Fibroblast of gingiva (primary cell): ENCODE results near the gene ITIH3.
A peak's percentile ranks its signal among the peaks of the same experiment; 100 is the strongest.

Experiments used
- DNase-seq: peaks from one replicate; pipeline ENCODE4 v3.0.0-alpha.2; 2011; ENCODE audit warnings: low read depth

Gene ITIH3

DNA sequence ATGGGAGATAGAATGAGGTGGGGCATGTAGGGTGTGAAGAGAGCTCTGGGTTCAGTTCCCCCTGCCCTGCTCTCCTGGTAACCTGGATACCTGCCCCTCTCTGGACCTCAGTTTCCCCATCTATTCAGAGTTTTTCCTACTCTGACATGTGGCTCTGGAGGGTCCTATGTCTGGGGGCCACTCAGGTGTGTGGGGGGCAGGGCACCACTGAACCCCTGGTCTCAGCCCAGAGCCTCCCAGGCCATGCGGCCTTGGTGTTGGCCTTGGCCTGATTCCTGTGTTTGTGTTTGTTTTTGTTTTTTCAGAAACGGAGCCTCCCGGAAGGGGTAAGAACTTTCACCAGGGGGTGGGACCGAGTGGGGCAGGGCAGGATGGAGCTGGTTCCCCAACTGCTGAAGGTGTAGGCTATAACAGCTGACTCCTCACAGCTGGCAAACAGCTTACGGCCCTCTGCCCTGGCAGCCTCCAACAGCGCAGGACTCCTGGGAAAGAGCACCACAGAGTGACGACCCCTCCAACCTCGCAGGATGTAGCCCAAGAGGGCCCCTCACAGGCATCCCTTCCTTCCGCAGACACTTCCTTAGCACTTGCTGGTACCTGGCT, 803 bp downstream of the ITIH3 start:
- DNase-seq = no peak

DNA sequence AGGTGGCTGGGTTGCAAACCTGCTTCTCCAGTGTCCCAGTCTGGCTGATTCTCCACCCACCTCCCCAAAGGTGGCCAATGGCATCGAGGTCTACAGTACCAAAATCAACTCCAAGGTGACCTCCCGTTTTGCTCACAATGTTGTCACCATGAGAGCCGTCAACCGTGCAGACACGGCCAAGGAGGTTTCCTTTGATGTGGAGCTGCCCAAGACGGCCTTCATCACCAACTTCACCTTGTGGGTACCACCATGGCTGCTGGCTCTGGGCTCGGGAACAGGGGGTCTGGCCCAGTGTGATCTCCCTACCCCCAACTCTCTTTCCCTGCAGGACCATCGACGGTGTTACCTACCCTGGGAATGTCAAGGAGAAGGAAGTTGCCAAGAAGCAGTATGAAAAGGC, 1.8 kb downstream of the ITIH3 start:
- DNase-seq = no peak

DNA sequence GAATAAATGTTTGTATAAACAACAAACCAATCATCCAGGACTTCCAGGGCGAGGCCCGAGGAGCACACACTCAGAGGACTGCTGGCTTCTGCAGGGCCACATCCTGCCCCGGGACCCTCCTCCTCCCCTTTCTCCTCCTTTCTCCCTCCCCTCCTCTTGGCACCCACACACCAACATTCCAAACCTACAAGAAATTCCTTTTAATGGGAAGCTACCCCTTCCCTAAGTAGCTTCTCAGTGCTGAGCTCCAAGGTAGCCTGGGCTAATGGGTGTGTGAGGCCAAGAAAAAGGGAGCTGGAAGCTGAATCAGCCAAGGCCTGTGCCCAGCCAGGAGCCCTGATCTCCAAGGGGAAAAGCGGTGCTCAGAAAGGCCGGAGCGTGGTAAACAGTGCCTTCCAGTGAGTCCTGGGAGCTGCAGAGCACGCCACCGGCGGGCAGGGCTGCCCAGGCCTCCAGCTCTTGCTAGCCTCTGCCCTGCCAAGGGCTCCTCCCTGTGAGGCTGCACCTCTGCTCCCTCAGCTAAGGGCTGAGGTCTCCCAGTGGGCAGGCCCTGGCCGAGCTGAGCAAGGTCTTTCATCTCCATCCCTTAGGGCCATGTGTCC, 3.9 kb downstream of the ITIH3 start:
- DNase-seq = no peak

DNA sequence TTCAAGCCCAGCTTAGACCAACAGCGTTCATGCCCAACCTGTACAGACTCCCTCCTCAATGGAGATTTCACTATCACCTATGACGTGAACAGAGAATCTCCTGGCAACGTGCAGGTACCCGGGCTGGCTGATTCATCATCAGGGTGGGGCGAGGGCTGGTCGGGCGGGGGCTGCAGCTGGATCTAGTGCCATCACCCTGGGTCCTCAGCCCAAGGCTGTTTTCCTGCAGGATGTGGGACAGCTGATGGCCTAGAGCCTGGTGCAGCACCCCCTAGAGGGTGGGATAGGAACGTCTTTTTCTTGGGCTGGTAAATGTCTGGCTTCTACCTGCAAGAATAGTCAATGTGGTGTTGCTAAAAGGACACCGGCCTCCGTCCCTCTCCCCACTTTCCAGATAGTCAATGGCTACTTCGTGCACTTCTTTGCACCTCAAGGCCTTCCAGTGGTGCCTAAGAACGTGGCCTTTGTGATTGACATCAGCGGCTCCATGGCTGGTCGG, 4.4 kb downstream of the ITIH3 start:
- DNase-seq = no peak

DNA sequence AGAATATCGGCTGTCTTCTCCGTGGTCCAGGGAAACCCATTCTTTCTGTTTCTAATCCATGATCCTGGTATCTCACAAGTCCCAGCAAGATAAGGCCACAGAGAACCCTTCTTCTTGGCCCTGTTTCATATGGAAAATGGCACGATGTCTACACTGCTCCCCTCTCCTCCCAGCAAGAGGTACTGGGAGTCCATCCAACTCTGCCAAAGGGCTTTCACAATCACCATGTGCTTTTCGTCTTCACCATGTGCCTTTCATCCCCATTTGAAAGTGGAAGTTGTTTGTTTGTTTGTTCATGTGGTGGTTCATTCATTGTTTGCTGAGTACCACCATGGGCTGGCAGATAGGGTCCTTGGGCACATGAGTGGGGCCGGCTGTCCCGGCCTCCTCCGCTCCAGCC, 5.5 kb downstream of the ITIH3 start:
- DNase-seq = peak; percentile 29

DNA sequence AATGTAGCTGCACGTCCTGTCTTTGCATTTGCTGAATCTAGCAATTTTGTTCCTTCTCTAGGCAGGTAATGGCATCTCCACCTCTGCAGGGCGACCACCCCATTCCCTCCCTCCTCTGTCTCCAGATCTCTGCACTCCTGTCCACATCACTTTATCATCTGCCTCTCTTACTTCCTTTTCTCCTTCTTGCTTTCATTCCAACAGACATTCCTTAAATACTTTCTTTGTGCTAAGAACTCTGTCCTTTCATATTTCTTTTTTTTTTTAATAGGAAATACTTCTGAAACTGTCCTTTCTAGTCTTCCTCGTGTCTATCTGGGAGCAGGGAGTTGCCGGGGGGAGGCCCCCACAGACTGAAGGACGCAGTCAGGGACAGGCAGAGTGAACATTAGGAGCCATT, 7.2 kb downstream of the ITIH3 start:
- DNase-seq = no peak

DNA sequence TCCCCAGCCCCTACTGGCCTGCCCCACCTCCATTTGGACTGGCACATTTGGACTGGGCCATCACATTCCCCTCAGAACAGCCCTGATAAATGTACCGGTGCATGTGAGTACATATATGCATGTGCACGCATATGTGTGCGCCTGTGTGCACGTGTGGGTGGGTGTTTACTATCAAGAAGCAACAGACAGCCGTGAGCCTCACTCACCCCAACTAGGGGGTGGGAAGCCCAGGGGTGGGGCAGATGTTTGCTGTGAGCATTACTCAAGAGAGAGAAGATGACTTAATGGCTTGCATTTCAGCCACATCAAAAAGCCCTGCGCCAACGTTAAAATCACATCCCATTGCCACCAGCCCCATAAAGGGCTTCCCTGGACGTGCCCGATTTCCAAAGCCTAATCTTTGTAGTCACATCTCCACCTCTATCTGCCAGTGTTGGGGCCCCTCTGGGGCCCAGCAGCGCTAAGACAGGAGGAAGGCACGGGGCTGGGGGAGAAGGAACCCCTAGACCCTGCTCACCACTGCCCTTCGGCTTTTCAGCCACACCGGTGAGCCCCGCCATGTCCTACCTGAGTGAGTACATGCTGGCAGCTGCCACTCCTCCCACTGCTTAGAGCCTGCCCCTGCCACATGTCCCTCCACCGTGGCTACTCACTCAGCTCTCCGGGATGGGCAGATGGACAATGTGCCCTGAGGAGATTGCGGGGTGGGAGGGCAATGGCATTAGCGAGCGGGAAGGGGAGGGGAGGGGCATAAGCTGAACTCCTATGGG, 10.9 kb downstream of the ITIH3 start:
- DNase-seq = no peak

DNA sequence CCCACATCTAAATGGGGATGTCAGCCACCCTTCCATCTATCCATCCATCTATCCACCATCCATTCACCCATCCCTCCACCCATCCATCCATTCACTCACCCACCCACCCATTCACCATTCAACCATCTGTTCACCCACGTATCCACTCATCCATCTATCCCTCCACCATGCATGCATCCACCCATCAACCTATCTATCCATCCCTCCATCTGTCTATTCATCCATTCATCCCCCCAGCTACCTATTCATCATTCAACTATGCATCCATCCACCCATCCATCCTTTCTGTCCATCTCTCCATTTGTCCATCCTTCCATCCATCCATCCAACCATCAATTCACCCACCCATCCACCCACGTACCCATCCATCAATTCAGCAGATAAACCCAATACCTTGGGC, 14.6 kb downstream of the ITIH3 start:
- DNase-seq = no peak

DNA sequence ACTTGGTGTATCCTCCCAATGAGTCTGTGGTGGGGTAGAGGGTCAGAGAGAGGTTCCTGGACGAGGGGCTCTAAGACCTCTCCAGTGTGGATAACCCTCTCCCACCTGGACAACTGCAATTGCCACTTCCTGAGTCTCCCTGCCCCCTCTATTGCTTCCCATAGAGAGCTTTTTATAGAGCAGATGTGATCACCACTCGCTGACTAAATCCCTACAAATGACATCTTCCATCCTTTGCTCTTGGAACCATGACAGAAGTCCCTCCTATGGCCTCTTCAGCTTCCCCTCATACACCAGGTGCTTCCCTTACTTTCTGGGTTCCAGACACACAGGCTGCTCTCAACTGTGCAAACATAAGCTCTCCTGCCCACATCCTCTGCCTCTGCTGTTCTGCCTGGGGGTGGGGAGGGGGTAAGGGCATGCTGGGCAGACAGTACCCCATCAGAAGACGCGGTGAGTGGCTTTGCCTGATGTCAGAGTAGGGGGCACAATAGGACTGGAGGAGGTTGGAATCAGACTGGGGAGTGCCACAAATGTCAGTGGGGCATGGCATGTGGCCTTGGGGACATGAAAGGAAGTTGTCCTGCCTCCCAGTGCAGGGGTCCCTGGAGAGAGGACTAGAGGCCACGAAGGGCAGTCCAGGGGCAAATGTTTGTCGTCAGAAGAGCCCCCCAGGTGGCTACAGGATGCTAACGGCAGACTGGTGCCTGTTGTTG, 15.2 kb downstream of the ITIH3 start:
- DNase-seq = no peak

DNA sequence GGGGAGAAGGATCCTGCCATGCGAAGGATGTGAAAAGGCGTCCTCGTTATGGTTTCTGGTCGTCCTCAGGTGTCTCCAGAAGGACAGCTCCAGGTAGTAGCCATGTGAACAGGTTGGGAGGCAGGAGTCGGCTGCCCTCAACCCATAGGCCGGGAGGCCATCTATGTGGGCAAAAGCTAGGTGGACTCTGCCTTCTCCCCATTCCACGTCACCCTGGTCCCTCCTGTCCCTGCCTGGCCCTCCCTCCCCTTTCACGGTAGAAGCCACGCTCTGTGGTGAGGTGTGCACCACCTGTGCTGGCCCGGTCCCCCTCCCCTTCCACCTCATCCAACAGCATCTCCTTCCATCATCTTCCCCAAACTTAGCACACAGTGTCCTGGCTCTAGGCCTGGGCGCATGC, 16.3 kb downstream of the ITIH3 start:
- DNase-seq = no peak

DNA sequence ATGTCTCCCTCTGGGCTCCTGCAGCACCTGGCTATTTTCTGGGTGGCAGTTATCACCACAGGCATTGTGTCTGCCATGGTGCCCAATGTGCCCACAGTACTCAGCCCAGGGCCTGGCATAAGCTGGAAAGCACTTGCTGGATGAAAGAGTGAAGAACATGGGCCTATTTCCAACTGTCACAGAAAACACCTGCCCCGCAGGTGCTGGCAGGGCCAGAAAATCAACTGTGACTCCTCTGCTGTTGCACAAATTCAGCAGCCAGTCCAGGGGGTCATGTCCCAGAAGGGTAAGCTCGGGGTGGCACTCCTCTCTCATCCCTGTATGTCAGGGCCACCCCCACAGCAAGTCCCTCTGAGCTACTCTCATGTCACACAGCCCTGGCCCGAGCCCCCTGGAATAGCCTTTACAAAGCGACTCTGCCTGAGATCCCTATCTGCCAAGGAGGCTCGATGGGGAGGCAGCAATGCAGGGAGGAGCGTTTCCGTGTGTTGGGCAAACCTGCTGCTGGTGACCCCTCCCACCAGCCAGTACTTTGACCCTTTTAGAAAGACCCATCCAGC, 16.9 kb downstream of the ITIH3 start:
- no peak for DNase-seq

DNA sequence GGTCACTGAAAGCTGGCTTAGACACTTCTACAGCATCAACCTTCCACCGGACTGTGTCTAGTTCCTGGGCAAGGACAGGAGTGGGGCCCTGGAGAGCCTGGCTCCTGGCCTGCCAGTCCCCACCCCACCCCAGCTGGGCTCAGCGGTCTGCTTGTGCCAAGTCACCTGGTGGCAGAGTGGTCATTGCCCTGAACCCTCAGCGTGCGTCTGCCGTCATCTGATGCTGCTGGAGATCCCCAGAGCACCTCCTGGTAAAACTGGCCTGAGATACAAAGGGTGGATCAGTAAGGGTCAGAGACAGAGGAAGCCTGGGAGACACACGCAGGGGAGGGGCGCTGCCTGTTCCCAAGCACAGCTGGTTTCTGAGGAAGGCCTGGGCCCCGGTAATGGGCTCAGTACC, 19.2 kb downstream of the ITIH3 start:
- no peak for DNase-seq

DNA sequence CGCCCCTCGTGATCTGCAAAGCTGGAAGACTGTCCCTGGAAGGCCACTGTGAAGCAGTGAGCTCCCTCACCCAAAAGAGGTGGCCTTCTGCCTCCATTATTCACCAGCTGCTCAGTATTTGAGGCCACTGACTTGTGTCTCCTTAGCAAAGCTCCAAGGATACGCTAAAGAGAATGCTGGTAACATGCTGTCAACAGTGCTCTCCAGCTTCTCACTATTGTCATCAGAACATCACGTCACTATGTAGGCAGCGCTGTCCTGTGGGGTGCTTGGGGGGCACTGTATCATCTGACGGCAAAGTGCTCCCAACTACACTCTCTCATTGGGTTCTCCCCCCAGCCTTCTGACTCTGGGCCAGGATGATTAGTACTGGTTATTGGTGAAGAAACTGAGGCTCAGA, 21.6 kb downstream of the ITIH3 start:
- DNase-seq = no peak

DNA sequence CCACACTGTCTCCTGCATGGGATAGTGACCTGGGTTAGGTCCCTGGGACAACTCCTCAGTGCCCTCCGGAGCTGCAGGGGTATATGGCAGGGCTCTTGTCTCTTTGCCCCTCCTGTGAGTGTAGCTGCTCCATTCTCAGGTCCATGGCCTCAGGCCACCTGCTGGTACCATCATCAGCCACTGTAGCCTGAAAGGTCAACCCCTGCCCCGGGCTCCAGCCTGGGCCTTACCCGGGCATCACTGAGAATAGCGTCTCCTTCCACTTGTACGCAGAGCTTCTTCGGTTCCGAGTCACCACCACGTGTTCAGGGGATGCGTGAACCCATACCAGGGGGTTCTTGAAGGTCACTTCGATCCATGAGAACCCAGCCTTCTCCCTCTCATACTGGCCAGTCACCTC, 22.1 kb downstream of the ITIH3 start:
- no peak for DNase-seq

DNA sequence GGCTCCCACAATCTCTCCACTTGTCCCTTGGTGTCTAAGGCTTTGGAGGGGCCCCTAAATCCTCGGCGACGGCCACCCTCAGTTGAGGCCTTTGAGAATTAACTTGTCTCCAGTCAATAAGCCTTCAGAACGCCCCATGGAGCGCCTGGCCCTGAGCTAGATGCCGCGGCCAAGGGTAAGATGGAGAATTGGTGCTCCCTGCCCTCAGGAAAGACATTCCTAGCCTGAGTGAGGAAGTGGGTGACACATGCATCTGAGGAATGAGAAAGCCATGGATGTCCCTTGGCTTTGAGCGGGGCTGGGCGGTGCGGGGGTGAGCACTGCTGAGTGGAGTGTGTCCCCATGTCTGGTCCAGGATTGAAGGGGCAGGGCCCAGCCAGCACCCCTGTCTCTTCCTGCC, 22.6 kb downstream of the ITIH3 start:
- no peak for DNase-seq

DNA sequence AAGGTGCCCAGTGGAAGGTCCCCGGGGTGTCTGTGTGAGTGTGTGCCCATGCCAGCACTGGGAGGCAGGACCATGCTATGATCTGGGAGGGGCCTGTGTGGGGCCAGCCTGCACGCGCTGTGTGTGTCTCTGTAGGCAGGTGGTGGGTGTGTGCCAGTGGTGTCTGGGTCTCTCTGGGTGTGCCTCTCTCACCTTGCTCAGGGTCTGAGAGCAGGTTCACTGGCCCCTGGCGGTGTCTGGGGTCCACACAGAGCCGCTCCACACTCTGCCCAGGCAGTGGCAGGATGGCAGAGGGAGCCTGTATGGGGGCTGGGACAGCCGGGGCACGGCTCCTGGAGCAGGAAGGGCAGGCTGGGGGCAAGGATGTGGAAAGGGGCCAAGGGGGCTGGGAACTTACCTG, 23.3 kb downstream of the ITIH3 start:
- no peak for DNase-seq

DNA sequence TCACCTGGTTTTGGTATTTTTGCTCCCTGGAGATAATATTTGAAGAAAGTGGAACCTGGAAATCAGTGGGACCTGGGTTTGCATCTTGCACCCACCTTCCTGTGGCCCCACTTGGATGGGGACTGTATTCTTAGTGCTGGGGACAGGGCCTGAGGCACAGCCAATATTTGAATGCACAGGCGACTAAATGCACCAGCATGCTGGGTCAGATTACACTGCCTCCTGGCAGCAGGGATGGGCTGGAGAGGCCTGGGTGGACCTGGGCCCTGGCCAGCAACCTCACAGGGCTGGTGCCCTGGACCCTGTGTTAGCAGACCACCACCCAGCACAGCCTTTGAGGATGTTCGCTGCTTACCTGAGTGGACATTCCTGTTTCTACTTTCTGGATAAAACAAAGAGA, 25.3 kb downstream of the ITIH3 start:
- no peak for DNase-seq

DNA sequence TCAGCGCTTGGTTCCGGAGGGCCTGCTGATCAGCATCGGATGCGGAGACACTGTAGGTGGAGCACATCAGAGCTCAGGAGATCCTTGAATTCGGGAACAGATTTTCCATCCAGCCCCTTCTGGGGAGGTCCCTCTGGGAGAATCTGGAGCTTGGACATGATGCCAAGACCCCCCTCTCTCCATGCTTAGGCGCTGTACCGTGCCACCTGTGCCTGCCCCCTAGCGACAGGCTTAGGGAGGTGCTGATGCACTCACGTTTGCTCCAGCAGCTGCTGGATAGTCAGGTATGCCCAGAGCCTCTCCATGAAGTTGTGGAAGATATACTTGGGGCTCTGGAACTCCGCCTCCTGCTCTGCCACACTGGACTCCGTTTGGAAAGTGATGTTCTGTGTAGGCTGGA, 26.1 kb downstream of the ITIH3 start:
- no peak for DNase-seq

DNA sequence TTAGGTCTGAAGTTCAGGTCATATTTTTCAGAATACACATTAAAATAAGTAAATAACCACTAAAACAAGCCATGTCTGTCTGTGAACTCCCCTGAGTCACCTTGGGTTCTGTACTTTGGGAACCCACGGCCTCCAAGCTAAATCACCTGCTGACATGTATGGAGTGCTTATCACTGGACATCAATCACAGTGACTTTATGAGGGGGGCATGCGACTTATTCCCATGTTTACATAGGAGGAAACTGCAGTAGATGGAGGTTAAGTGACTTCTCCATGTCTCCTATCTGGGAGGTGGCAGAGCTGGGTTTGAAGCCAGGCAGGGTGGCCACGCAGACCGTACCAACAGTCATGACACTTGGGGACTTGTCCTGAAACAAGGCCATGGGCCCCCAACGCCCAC, 27.8 kb downstream of the ITIH3 start:
- DNase-seq = no peak

DNA sequence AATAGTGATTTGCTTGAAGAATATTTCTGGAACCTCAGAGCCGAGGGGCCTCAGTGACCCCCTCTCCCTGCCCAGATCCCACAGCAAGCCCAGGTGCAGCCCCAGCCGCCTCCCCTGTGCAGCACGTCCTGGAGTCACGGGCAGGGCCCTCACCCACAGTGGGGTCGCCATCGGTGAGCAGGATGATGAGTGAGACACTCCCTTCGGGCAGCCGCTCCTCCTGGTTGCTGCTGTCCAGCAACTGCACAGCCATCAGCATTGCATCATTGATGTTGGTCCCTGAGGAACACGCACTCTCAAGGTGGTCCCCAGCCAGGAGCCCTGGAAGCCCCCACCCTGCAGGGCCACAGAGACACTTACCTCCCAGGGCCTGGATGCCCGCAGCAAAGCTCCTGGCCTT, 29.4 kb downstream of the ITIH3 start:
- DNase-seq = no peak

DNA sequence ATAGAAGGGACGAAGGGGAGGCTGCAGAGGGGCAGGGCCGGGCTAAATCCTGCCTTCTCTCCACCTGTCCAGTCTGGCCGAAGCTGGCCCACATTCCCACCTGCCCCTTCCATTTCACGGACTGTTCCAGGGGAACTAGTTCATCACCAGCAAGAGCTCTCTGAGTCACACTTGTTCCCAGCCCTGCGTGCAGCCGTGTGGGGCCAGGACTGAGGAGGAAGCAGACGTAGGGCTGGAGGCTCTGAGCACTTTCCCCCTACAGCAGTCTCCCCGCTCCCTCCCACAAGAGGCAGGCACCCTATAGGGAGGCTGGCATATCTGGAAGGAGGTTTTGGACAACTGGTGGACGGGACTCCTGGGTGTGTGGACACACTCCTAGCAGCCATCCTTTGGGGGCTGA, 32.8 kb downstream of the ITIH3 start:
- no peak for DNase-seq

DNA sequence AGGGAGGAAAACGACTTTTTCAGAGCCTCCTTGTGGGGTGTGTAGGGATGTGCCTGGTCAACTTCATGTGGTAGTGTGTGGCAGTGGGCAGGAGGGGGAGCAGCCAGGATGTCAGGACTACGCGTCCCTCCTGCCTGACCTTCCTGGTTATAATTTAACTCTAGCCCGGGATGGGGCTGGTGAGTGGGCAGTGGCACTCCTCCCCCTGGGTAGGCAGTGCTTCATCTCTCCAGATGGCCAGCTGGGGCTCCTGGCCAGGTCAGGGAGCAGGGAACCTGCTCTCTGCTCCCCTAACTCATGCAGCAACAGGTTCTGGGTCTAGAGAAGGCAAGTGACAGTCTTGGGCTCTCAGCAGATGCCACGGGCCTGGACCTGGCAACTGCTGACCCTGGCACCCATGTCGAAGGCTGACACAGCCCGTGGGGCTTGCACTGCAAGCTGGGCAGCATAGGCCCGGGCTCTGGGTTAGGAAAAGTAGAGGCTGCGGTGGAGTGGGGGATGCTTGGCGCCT, 33.3 kb downstream of the ITIH3 start:
- DNase-seq = no peak
